Activated CD8-positive, alpha-beta memory T cell treated with anti-CD3 and anti-CD28 coated beads for 4 hours (primary cell): Measurements from ENCODE around the gene C11orf24.
"Not testable (repeated sequence)": the region's sequence is repeated elsewhere in the genome, so short reads cannot be mapped to it uniquely, and the experiment has no call there.

Source experiments
- DNase-seq, 2 donors: peaks; one replicate each; pipeline ENCODE4 v3.0.0-alpha.2; 2020; ENCODE audit warnings: low read depth in 2 of 2

Gene C11orf24

GRCh38 chr11:68251765-68252164, 20.0 kb downstream of the C11orf24 start:
- DNase-seq, result no peak

- not testable (repeated sequence) for DNase-seq
Observed at GRCh38 chr11:68244912-68245311, 26.9 kb downstream of the C11orf24 start.

- not testable (repeated sequence) for DNase-seq
Observed at GRCh38 chr11:68243847-68244246, 27.9 kb downstream of the C11orf24 start.

GRCh38 chr11:68242616-68243015, 29.2 kb downstream of the C11orf24 start:
- DNase-seq, result no peak

GRCh38 chr11:68231621-68232020, 40.2 kb downstream of the C11orf24 start:
- DNase-seq, result no peak

GRCh38 chr11:68229601-68230000, 42.2 kb downstream of the C11orf24 start:
- no peak for DNase-seq

- DNase-seq, result no peak
Observed at GRCh38 chr11:68226421-68226820, 45.4 kb downstream of the C11orf24 start.

- DNase-seq, result no peak
Observed at GRCh38 chr11:68224606-68225005, 47.2 kb downstream of the C11orf24 start.

GRCh38 chr11:68223275-68223674, 48.5 kb downstream of the C11orf24 start:
- no peak for DNase-seq

- no peak for DNase-seq
Observed at GRCh38 chr11:68221406-68221805, 50.4 kb downstream of the C11orf24 start.

GRCh38 chr11:68216171-68216938, 55.4 kb downstream of the C11orf24 start:
- no peak for DNase-seq

GRCh38 chr11:68215524-68216170, 56.1 kb downstream of the C11orf24 start:
- DNase-seq, result no peak

- DNase-seq, result no peak
Observed at GRCh38 chr11:68215087-68215445, 56.7 kb downstream of the C11orf24 start.

- DNase-seq, result no peak
Observed at GRCh38 chr11:68214173-68215086, 57.3 kb downstream of the C11orf24 start.

GRCh38 chr11:68213555-68214172, 58.1 kb downstream of the C11orf24 start:
- peak; percentile 58 to 64 for DNase-seq

GRCh38 chr11:68213135-68213515, 58.6 kb downstream of the C11orf24 start, which contains the start of gene KMT5B:
TSS of gene KMT5B (minus strand) at chr11:68213296. CDS start at chr11:68190076, 23,220 bp downstream.
- no peak for DNase-seq

- DNase-seq, result no peak
Observed at GRCh38 chr11:68212421-68213134, 59.2 kb downstream of the C11orf24 start.

GRCh38 chr11:68211546-68211945, 60.2 kb downstream of the C11orf24 start:
- no peak for DNase-seq
